Measurements from ENCODE around the gene TTYH1.

- TF ChIP-seq RAD21 (IDR thresholded peaks at IDR 0.05; ENCODE audit: low read length) = no peak
- TF ChIP-seq CTCF (IDR thresholded peaks at IDR 0.05) = no peak
- no peak for TF ChIP-seq JUND (IDR thresholded peaks at IDR 0.05)
- no peak for TF ChIP-seq GABPA (IDR thresholded peaks at IDR 0.05; ENCODE audit: low read depth)
Observed at GRCh38 chr19:54428323-54429175, 13.3 kb downstream of the TTYH1 start.

Data from SK-N-SH (cell line).